Muscle layer of colon (tissue), 2 donors: ENCODE data around the gene COQ7.

Experiments used
- H3K27ac ChIP-seq: one replicate; pipeline ENCODE4 v1.7.0; 2013; ENCODE audit warnings: low read depth, mild to moderate bottlenecking, low read length, moderate library complexity
- H3K27me3 ChIP-seq, 2 donors: one replicate each; pipeline ENCODE4 v1.7.0; 2013; ENCODE audit warnings: low read length in 2 of 2, mild to moderate bottlenecking in 2 of 2; ENCODE audit not compliant: insufficient read depth in 2 of 2, control insufficient read depth in 1 of 2
- H3K36me3 ChIP-seq: one replicate; pipeline ENCODE4 v1.7.0; 2013; ENCODE audit warnings: mild to moderate bottlenecking, low read length; ENCODE audit not compliant: insufficient read depth
- H3K4me1 ChIP-seq: one replicate; pipeline ENCODE4 v1.7.0; 2013; ENCODE audit warnings: mild to moderate bottlenecking, low read length; ENCODE audit not compliant: insufficient read depth
- H3K4me3 ChIP-seq, 2 donors: one replicate each; pipeline ENCODE4 v1.7.0; 2013; ENCODE audit warnings: low read length in 2 of 2, low read depth in 1 of 2, mild to moderate bottlenecking in 1 of 2, moderate library complexity in 1 of 2
- H3K9ac ChIP-seq: one replicate; pipeline ENCODE4 v1.7.0; 2013; ENCODE audit warnings: low read length
- H3K9me3 ChIP-seq: one replicate; pipeline ENCODE4 v1.7.0; 2013; ENCODE audit warnings: mild to moderate bottlenecking, low read length
- donor health status: abdominal sarcoma.
- donor health status: Adenocarcinoma of cecum.

The COQ7 gene

GRCh38 chr16:19115148-19116021 lies 48.0 kb downstream of the COQ7 start:
- peaks cover 41% of the 10 kb centered on the region for H3K4me1 ChIP-seq
- H3K36me3 ChIP-seq = peaks cover 13% of the 10 kb centered on the region
- H3K27me3 ChIP-seq = no peaks in the 10 kb centered on the region
- no peaks in the 10 kb centered on the region for H3K9me3 ChIP-seq
- H3K9ac ChIP-seq = no peak overlapping the region
- H3K27ac ChIP-seq = peak overlapping the region; percentile 89
- H3K4me3 ChIP-seq = peak overlapping the region; percentile 60 to 78

GRCh38 chr16:19116711-19117449 lies 49.5 kb downstream of the COQ7 start:
- Histone ChIP-seq H3K27ac (no peak overlapping the region), H3K9me3 (no peaks in the 10 kb centered on the region), H3K36me3 (peaks cover 19% of the 10 kb centered on the region), H3K4me3 (no peak overlapping the region), H3K27me3 (no peaks in the 10 kb centered on the region), H3K9ac (no peak overlapping the region), H3K4me1 (peaks cover 50% of the 10 kb centered on the region)

GRCh38 chr16:19118938-19119431 lies 51.6 kb downstream of the COQ7 start:
- H3K4me1 ChIP-seq = peaks cover 51% of the 10 kb centered on the region
- H3K27ac ChIP-seq = peak overlapping the region; percentile 48
- no peaks in the 10 kb centered on the region for H3K27me3 ChIP-seq
- no peaks in the 10 kb centered on the region for H3K9me3 ChIP-seq
- peaks cover 19% of the 10 kb centered on the region for H3K36me3 ChIP-seq
- H3K4me3 ChIP-seq = peak overlapping the region in 1 of 2 donors; percentile 56
- H3K9ac ChIP-seq = peak overlapping the region; percentile 31

GRCh38 chr16:19119564-19119963 lies 52.1 kb downstream of the COQ7 start:
- Histone ChIP-seq H3K27ac (peak overlapping the region; percentile 48), H3K36me3 (peaks cover 19% of the 10 kb centered on the region), H3K9me3 (no peaks in the 10 kb centered on the region), H3K9ac (no peak overlapping the region), H3K4me1 (peaks cover 51% of the 10 kb centered on the region), H3K27me3 (no peaks in the 10 kb centered on the region), H3K4me3 (peak overlapping the region in 1 of 2 donors; percentile 56)

- Histone ChIP-seq H3K27ac (no peak overlapping the region), H3K4me3 (no peak overlapping the region), H3K9ac (no peak overlapping the region), H3K9me3 (no peaks in the 10 kb centered on the region), H3K4me1 (peaks cover 21% of the 10 kb centered on the region), H3K27me3 (no peaks in the 10 kb centered on the region), H3K36me3 (peaks cover 9% of the 10 kb centered on the region)
These were observed 56.2 kb downstream of the COQ7 start for GRCh38 chr16:19123535-19124178.

- Histone ChIP-seq H3K36me3 (peaks cover 7% of the 10 kb centered on the region), H3K27ac (no peak overlapping the region), H3K4me1 (peaks cover 22% of the 10 kb centered on the region), H3K4me3 (no peak overlapping the region), H3K9ac (no peak overlapping the region), H3K9me3 (no peaks in the 10 kb centered on the region), H3K27me3 (no peaks in the 10 kb centered on the region)
These were observed 58.9 kb downstream of the COQ7 start for GRCh38 chr16:19126300-19126699.

- H3K36me3 ChIP-seq = peaks cover 4% of the 10 kb centered on the region
- no peak overlapping the region for H3K4me3 ChIP-seq
- H3K27ac ChIP-seq = no peak overlapping the region
- H3K9me3 ChIP-seq = no peaks in the 10 kb centered on the region
- H3K4me1 ChIP-seq = peaks cover 24% of the 10 kb centered on the region
- no peaks in the 10 kb centered on the region for H3K27me3 ChIP-seq
- H3K9ac ChIP-seq = no peak overlapping the region
These were observed 59.8 kb downstream of the COQ7 start for GRCh38 chr16:19127205-19127604.

- Histone ChIP-seq H3K36me3 (peaks cover 4% of the 10 kb centered on the region), H3K9ac (no peak overlapping the region), H3K4me3 (no peak overlapping the region), H3K27ac (no peak overlapping the region), H3K4me1 (peaks cover 25% of the 10 kb centered on the region), H3K9me3 (no peaks in the 10 kb centered on the region), H3K27me3 (no peaks in the 10 kb centered on the region)
These were observed 60.3 kb downstream of the COQ7 start for GRCh38 chr16:19127674-19128131.

- H3K4me3 ChIP-seq = no peak overlapping the region
These were observed 61.2 kb downstream of the COQ7 start for GRCh38 chr16:19128454-19129200.

More at GRCh38 chr16:19128454-19129200, 61.2 kb downstream of the COQ7 start:
- Histone ChIP-seq H3K4me1 (peaks cover 25% of the 10 kb centered on the region), H3K9me3 (no peaks in the 10 kb centered on the region), H3K9ac (no peak overlapping the region), H3K27ac (no peak overlapping the region), H3K36me3 (peaks cover 4% of the 10 kb centered on the region), H3K27me3 (no peaks in the 10 kb centered on the region)
